NCI-H345 treated with DMSO at 0.1 percent for 48 hours (cell line): ENCODE results near the gene AQP3.
"Not testable (repeated sequence)": the region's sequence is repeated elsewhere in the genome, so short reads cannot be mapped to it uniquely, and the experiment has no call there.

Experiments
- DNase-seq: peaks from one replicate; lab custom pipeline; 2025; ENCODE audit not compliant: unreplicated experiment; lab: John Stamatoyannopoulos, UW

AQP3 gene

GRCh38 chr9:33446946-33447798, at the start of gene AQP3:
Gene AQP3, minus strand, starts transcription at chr9:33447593. Its CDS starts 63 bp downstream, at chr9:33447530.
- peak; percentile 8 for DNase-seq

- DNase-seq = not testable (repeated sequence)
Measured at GRCh38 chr9:33493819-33494218, 46.4 kb upstream of the AQP3 start.

GRCh38 chr9:33489066-33489465, 41.7 kb upstream of the AQP3 start:
- DNase-seq = no peak

GRCh38 chr9:33485312-33485711, 37.9 kb upstream of the AQP3 start:
- not testable (repeated sequence) for DNase-seq

GRCh38 chr9:33480976-33481375, 33.6 kb upstream of the AQP3 start:
- no peak for DNase-seq

- DNase-seq = no peak
Measured at GRCh38 chr9:33480106-33480505, 32.7 kb upstream of the AQP3 start.

GRCh38 chr9:33476503-33476902, 29.1 kb upstream of the AQP3 start:
- DNase-seq = no peak

- DNase-seq = no peak
Measured at GRCh38 chr9:33475357-33475756, 28.0 kb upstream of the AQP3 start.

- DNase-seq = peak; percentile 96
Measured at GRCh38 chr9:33473643-33474352, 26.4 kb upstream of the AQP3 start, which contains the start of gene NOL6. Gene NOL6, minus strand, starts transcription at chr9:33473924. Its CDS starts 82 bp downstream, at chr9:33473842.

- DNase-seq = no peak
Measured at GRCh38 chr9:33472881-33473615, 25.7 kb upstream of the AQP3 start.

GRCh38 chr9:33472171-33472880, 24.9 kb upstream of the AQP3 start:
- DNase-seq = no peak

- no peak for DNase-seq
Measured at GRCh38 chr9:33471361-33471760, 24.0 kb upstream of the AQP3 start.

GRCh38 chr9:33469891-33470290, 22.5 kb upstream of the AQP3 start:
- DNase-seq = no peak

GRCh38 chr9:33468797-33469621, 21.6 kb upstream of the AQP3 start:
- no peak for DNase-seq

GRCh38 chr9:33468215-33468730, 20.9 kb upstream of the AQP3 start:
- DNase-seq = no peak

GRCh38 chr9:33467526-33467925, 20.1 kb upstream of the AQP3 start:
- DNase-seq = no peak

GRCh38 chr9:33466565-33467495, 19.4 kb upstream of the AQP3 start:
- DNase-seq = no peak
